GM18507 (cell line): ENCODE data around the gene SPI1.

ENCODE experiments used
- DNase-seq: peaks from one replicate; pipeline ENCODE4 v3.0.0; 2011; ENCODE audit warnings: low read depth; ENCODE audit not compliant: insufficient read length; ENCODE audit errors: extremely low spot score
- FAIRE-seq: peaks from 2 replicates; lab custom pipeline; 2011; peaks lifted over from hg19 to GRCh38; lab: Jason Lieb, UNC

SPI1 gene

DNA sequence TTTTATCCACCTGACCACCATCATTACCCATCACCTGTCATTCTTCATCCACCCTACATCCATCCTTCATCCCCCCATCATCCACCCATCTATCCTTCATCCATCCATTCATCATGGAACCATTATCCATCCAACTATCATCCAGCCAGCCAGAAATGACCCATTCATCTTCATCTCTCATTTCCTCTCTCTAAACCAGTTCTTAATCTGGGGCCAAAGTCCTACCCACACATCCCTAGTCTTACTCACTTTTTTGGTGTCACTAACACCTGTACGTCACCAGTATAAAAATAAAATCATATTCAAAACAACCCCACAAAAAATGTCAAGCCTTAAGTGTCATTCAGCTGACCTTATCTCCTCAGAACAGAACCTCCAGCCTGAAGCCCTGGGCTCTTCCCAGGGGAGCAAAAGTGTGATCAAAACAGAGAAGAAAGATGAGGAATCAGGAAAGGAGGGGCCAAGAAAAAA is 12.3 kb downstream of the SPI1 start:
- DNase-seq, result no peak
- no peak for FAIRE-seq

DNA sequence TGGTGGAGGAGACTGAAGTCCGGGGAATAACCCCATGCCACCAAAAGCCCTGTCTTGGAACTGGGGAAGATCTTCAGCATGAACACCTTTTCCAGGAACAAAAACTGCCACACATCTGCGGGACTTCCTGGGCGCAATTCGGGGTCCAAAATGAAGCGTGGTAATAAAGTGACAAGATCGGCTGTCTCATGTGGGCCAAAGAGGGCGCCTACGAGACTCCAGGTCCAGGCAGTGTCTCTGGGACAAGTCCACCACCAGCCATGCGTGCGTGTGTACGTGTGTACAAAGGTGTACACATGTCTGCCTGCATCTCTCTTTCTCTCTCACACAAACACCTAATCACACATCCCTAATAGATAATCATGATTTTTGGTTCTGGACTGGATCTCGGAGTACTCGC is 16.9 kb downstream of the SPI1 start:
- DNase-seq (no peak), FAIRE-seq (no peak)

DNA sequence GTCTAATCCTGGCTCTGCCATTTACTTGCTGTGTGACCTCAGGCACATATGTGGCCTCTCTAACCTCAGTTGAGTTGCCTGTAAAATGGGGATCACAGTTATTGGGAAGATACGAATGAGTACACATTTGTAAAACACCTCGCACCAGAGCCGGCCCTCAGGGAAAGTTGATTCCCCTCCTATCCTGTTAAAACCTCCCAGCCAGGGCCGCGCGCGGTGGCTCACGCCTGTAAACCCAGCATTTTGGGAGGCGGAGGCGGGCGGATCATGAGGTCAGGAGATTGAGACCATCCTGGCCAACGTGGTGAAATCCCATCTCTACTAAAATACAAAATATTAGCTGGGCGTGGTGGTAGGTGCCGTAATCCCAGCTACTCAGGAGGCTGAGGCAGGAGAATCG is 18.0 kb downstream of the SPI1 start:
- no peak for FAIRE-seq

DNA sequence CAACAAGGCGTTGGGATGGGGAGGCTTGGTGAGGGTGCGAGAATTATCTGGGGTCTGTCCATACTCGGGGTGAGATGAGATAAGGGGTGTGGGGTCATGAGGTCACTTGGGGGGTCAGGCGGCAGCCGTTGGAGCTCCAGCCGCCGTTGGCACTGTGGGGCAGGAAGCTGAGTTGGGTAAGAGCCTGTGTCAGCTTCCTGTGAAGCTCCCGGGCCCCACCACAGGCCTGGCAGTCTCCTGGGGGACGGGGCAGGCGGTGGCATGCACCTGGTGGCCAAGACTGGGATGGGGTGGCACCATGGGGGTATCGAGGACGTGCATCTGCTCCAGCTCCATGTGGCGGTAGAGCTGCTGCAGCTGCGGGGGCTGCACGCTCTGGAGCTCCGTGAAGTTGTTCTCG is 18.8 kb downstream of the SPI1 start:
- DNase-seq, result no peak

More for the DNA sequence above, 18.0 kb downstream of the SPI1 start:
- DNase-seq, result no peak

DNA sequence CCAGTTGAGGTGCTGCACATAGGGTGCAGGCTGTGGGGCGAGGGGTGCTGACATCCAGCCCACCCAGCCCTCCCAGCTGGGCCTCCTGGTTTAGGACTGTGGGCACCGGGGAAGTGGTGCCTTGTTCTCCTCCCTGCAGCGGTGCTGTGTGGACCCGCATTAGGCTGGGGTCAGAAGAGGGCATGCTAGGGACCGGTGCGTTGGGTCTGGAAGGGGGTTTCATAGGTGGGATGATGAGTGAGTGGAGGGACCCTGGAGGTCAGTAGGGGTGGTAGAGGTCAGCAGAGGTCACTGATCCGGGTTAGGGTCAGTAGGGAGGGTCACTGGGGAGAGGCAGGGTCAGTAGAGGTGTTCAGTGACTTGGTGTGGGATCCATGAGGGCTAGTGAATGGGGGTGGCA is 19.2 kb downstream of the SPI1 start:
- no peak for DNase-seq
- FAIRE-seq, result no peak

More for the DNA sequence above, 18.8 kb downstream of the SPI1 start:
- no peak for FAIRE-seq

DNA sequence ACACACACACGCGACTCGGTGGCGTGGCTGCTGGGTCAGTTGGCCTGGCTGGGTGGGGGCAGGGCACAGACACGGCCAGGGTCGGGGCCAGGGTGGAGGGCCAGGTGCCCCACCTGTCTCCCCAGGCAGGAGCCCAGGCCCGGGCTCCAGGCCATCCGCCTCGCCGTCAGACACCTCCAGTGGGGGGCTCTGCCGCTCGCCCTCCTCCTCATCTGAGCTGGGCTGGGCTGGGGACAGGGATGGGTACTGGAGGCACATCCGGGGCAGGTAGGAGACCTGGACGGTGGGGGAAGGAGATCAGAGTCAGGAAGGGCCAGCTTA is 19.7 kb downstream of the SPI1 start:
- FAIRE-seq (no peak), DNase-seq (no peak)

DNA sequence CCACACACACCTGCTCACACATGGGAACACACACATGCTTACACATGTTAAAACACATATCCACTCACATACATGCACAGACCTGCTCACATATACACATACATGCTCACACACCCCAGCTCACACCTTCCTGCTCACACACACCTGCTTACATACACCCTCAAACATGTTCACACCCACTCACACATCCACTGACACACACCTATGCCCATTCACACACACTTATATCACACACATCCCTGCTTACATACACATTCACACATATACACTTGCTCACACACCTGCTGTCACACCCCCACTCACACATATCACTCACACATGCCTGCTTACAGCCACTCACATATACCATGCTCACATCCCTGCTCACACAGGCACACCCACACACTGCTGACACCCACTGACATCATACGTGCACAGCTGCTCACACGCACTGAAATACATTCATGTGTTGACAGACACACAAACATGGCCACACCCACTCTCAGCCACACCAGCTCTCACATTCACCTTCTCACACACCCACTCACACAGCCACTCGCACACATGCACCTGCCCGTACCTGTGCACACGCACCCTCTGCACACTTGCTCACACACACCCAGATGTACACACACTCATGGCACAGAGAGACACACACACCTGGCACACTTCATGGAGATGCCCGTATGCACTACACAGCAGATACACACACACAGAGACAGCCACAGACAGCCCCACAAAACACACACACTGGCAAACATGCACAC is 20.2 kb downstream of the SPI1 start:
- FAIRE-seq (no peak), DNase-seq (no peak)

DNA sequence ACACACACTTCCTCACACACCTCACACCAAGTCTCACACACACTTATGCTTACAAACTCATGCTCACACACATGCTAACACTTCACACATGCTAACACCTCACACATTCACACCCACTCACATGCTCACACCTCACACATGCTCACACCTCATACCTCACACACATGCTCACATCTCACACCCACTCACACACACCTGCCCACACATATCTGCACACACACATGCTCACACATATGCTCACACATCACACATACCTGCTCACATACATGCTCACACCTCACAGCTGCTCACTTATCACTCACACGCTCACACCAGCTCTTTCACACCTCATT is 21.4 kb downstream of the SPI1 start:
- FAIRE-seq (no peak), DNase-seq (no peak)

DNA sequence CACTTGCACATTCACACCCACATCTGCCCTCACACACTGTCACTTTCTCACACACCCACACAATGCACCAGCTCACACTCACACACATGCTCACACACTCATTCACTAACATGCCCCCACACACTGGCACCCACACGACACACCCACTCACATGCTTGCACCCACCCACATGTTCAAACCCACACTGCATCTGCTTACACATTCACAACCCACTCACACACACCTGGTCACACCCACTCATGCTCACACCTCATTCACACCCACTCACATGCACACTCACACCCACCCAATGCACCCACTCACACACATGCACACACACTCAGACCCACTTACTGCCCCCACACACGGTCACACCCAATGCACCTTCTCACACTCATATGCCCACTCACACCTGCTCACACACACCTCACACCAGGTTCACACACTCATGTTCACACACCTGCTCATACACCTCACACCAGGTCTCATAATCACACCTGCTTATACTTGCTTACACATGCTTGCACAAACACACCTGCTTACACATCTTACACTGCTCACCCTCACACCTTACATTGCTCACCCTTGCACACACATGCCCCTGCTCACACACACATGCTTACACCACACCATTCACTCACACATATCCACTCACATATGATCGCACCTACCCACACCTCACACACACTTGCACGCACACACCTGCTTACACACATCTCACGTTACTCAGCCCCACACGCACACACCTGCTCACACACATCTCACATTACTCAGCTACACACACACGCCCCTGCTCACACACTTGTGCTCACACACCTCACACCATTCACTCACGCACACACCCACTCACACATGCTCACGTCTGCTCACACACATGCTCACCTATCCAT is 22.0 kb downstream of the SPI1 start:
- DNase-seq, result no peak
- FAIRE-seq, result no peak

DNA sequence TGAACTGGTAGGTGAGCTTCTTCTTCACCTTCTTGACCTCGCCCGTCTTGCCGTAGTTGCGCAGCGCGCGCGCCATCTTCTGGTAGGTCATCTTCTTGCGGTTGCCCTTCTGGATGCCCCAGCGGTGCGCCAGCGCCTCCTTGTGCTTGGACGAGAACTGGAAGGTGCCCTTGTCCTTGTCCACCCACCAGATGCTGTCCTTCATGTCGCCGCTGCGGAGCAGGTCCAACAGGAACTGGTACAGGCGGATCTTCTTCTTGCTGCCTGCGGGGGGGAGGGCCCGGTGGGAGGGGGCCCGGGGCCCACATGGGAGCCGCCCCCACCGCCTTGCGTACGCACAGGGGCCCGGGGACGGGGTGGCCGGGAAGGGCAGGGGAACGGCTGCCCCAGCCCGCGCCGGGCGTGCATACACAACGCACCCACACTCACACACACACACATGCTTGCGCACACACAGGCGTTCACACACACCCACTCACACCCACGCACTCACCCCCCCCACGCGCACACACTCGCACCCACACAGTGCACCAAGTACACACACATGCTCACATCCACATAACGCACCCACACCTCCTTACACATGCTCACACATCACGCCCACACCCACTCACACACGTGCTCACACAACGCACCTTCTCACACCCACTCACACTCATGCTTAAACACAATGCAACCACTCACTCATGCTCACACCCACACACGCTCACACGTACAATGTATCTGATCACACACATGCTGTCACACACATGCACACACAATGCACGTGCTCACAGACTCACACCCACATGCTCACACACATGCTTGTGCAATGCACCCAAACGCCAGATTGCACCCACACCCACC is 22.8 kb downstream of the SPI1 start:
- DNase-seq, result no peak
- FAIRE-seq, result no peak

DNA sequence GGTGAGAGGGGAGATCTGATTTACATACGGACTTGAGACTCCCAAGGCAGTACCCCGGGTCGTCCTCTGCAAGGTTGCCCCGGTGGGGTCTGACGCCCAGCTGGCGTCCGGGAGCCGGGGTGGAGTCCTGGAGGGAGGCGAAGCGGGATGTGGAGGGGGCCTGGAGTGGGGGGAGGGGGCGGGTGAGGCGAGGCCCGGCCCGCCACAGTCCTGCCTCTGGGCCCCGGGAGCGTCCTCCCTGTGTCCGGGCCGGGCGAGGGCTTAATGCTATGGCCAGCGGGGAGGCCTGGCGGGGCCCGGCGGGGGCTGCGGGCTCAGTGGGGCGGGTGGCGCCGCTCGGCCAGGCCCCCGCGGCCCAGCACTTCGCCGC is 23.4 kb downstream of the SPI1 start:
- no peak for DNase-seq
- FAIRE-seq, result no peak

DNA sequence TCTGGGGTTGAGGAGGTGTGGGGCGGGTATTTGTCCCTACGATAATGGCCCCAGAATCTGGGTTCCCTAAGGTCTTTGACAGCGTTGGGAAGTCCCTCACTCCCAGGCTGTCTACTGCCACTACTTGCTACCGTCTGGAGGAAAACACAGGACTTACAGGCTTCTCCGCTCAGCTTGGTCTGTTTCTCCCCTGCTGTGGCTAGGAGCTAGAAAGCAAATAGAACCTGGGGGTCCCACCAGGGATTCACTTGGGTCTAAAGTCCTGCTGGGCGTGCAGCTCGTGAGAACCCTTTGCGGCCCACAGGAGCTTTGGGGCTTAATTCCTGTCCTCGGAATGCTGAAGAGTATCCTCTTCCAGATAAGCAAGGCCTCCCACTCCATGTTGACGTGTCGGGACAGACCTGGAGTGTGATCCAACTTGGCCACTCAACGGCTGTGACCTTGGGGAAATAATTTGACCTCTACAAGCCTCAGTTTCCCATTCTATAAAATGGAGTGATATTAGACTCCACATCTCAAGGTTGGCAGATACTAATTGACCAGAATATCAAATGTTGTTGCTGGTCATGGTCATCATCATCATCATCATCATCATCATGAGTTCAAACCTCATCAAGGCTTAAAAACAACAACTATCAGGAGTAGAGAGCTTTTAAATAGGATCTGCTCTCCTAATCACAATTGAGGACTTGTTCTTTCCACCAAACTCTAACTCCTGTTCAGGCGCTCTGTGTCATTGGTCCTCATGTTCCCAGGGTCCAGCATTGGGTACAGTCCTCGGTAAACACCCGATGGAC is 24.2 kb downstream of the SPI1 start:
- no peak for FAIRE-seq

DNA sequence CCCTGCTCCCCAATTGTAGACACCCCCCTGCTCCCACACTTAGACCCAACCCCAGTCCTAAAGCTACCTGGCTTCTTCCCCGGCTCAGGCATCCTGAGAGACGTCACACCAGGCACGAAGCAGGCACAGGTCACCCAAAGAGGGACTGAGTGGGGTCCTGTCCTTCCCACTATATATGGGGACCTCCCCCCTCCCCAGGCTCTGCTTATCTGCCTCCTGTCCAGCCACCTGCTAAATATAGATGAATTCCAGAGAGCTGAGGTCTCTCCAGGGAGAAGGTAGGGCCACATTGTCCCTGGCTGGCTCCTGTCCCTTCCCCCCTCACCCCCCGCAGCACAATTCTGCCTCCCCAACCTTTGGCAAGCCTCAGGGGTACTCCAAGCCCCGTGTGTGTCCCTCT is 25.8 kb downstream of the SPI1 start, which contains the start of gene MYBPC3:
TSS of gene MYBPC3 (minus strand) at position 147 of the 400 bp plus-strand sequence. CDS start at position 92, 55 bp downstream.
- no peak for FAIRE-seq
- DNase-seq, result no peak

More for the DNA sequence above, 24.2 kb downstream of the SPI1 start:
- DNase-seq, result no peak

DNA sequence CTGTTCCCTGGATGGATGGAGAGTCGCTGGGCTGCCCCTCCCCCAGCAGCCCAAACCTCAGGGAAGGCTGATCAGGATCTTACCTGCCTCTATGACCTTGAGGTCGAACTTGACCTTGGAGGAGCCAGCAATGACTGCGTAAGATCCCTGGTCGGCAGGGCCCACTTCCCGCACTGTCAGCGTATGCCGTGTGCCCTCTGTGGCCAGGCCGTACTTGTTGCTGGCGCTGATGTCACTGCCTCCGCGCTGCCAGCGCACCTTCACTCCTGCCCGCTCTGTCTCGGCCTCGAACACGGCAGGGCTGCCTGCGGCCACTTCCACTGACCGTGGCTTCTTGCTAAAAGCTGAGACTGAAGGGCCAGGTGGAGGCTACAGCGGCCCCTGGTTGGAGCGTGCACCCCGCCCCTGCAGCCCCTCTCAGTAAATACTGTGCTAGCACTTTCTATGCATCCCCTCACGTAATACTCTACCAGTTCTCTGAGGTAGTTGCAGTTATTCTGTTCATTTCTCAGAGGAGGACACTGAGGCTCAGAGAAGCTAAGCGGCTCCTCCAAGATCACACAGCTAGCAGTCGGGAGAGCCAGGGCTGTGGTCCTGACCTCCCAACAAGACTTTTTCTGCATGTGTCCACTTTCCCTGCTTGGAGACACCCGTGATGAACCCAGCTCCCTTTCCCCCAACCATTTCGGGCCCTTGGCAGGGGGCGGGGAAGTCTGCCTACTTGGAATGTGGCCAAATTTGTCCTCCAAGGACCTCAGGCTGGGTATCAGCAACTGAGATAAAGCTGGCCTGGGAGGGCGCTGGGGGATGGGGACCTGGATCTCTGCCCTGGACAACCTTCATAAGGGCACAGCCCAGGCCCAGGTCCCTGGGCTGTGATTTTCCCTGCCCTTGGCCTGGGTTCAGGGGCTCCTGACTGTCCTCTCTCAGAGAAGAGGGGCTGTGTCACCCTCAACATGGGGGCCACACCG is 26.9 kb downstream of the SPI1 start:
- FAIRE-seq (no peak), DNase-seq (no peak)

DNA sequence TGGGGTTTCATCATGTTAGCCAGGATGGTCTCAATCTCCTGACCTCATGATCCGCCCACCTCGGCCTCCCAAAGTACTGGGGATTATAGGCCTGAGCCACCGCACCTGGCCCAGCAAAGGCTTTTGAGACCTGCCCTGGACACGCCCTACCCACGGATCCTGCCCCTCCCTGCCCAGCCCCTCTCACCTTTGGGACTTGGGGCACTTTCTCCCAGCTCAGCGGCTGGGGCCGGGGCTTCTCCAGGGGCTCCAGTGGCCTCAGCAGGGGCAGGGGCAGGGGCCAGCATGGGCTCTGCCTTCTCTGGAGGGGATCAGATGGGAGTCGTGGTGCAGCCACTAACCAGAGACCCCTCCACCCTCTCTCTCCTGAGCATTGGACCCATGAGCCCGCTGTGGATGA is 28.0 kb downstream of the SPI1 start:
- FAIRE-seq (no peak), DNase-seq (no peak)

DNA sequence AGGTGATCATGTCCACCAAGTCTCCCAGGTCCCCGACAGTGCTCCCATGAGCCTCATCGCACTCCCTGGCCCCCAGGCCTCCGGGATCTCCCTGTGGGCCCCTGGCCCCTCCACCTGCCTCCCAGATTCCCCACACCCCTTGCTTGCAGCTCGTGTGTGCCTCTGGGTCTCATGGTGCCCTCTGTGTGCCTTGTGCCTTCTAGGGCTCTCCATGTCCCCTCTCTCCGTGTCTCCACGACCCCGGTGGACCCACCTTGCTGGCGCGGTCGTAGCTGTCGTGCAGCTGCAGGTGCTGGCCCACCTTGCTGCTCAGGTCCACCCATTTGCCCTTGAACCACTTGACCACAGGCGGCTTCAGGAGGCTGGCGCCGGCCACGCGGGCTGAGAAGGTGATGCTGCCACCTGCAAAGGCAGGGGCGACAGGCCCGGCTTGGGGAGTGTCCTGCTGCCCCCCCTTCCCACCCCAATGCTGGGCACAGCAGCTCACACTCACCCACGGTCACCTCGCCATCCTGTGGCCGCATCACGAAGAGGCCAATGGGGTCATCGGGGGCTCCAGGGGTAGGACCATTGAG is 28.7 kb downstream of the SPI1 start:
- DNase-seq, result no peak
- no peak for FAIRE-seq

DNA sequence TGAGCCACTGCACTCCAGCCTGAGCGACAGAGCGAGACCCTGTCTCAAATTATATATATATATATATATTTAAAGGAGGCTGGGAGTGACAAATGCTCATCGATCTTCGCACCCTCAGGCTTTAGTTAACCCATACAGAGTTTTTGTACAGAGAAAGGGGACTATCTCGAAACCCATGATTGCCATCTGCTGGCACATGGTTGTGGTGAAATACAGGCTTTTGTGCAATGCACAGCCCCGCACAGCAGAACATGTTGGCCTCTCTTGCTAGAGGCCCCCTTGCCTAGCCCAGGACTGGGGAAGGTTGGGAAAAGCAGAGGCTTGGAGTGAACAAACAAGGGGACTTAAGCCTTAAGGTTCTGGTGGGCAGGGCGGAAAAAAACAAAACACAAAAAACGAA is 29.5 kb downstream of the SPI1 start:
- peak; percentile 41 for FAIRE-seq
- DNase-seq, result peak; percentile 37
